ENCODE measurements around the gene CLDN2.

Gene CLDN2

DNA sequence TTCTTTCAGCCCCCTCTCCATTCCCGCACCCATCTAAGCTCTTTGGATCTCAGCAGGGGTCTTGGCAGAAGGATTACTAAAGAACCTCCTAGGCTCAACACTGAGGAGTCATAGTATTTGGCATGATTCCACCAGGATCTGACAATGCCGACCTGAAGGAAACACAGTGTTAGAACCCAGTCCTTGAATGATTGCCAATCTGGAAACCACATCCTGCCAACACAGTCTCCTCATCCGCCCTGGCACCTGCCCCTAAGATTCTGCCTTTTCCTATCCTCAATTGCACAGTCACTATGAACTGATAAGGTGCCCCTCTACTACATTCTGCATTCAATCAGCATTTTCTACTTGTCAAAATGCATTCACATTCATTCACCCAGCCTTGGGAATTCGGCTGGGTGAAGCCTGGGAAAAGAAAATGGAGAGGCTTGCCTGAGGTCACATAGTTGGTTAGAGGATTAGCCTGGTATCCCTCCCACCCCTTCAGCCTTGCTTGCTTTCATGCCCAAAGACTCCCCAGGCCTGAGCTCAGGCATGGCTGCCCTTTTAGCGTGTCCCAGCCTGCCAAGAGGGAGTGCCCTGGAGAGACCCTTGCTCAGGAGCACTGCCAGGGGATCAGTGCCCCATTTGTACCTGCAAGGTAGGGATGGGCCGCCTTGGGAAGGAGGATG lies 2.2 kb upstream of the CLDN2 start:
- Histone ChIP-seq H3K4me1 (ENCODE audit: control insufficient read depth in 1 of 2, insufficient read depth in 2 of 2, low read length in 2 of 2) (peaks cover 6 to 18% of the 10 kb centered on the region in 2 donors), H3K9me3 (ENCODE audit: control insufficient read depth in 1 of 2, low read length in 2 of 2) (no peaks in the 10 kb centered on the region), H3K9ac (ENCODE audit: low read depth in 1 of 2, low read length in 2 of 2) (no peak overlapping the region), H3K4me3 (ENCODE audit: low read depth in 1 of 2, low read length in 2 of 2) (no peak overlapping the region), H3K27me3 (ENCODE audit: control insufficient read depth in 1 of 2, insufficient read depth in 2 of 2, low read length in 2 of 2) (no peaks in the 10 kb centered on the region), H3K36me3 (ENCODE audit: control insufficient read depth in 1 of 2, insufficient read depth in 2 of 2, low read length in 2 of 2) (no peaks in the 10 kb centered on the region), H3K27ac (ENCODE audit: low read depth, low read length) (no peak overlapping the region)

DNA sequence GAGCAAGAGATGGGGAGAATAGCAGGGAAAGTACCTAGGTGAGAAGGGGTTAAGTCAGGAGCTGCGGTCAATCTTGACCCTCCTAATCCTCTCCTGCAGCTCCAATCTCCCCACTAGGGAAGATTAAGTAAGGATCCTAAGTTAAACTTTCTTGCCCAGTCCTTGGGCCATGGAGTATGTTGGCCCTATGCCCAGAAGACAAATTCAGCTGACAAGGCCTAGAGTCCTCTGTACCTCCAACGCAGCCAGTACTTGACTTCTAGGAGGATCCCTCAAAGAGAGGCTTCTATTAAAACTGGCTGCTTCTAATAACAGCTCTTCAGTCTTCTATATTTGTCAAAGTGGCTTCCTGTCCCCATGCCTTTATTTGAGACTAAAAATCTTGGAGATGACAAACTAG lies 1.4 kb downstream of the CLDN2 start:
- peaks cover 6 to 11% of the 10 kb centered on the region in 2 donors for H3K4me1 ChIP-seq (ENCODE audit: control insufficient read depth in 1 of 2, insufficient read depth in 2 of 2, low read length in 2 of 2)
- no peaks in the 10 kb centered on the region for H3K27me3 ChIP-seq (ENCODE audit: control insufficient read depth in 1 of 2, insufficient read depth in 2 of 2, low read length in 2 of 2)
- H3K4me3 ChIP-seq (ENCODE audit: low read depth in 1 of 2, low read length in 2 of 2) = no peak overlapping the region
- no peak overlapping the region for H3K9ac ChIP-seq (ENCODE audit: low read depth in 1 of 2, low read length in 2 of 2)
- H3K27ac ChIP-seq (ENCODE audit: low read depth, low read length) = no peak overlapping the region
- H3K36me3 ChIP-seq (ENCODE audit: control insufficient read depth in 1 of 2, insufficient read depth in 2 of 2, low read length in 2 of 2) = no peaks in the 10 kb centered on the region
- H3K9me3 ChIP-seq (ENCODE audit: control insufficient read depth in 1 of 2, low read length in 2 of 2) = no peaks in the 10 kb centered on the region

- Histone ChIP-seq H3K27ac (ENCODE audit: low read depth, low read length) (no peak overlapping the region), H3K4me3 (ENCODE audit: low read depth in 1 of 2, low read length in 2 of 2) (no peak overlapping the region), H3K36me3 (ENCODE audit: control insufficient read depth in 1 of 2, insufficient read depth in 2 of 2, low read length in 2 of 2) (no peaks in the 10 kb centered on the region), H3K27me3 (ENCODE audit: control insufficient read depth in 1 of 2, insufficient read depth in 2 of 2, low read length in 2 of 2) (no peaks in the 10 kb centered on the region), H3K4me1 (ENCODE audit: control insufficient read depth in 1 of 2, insufficient read depth in 2 of 2, low read length in 2 of 2) (peaks cover 9 to 27% of the 10 kb centered on the region in 2 donors), H3K9me3 (ENCODE audit: control insufficient read depth in 1 of 2, low read length in 2 of 2) (no peaks in the 10 kb centered on the region), H3K9ac (ENCODE audit: low read depth in 1 of 2, low read length in 2 of 2) (no peak overlapping the region)
Measured at GRCh38 chrX:106927023-106927422, 6.8 kb downstream of the CLDN2 start.

DNA sequence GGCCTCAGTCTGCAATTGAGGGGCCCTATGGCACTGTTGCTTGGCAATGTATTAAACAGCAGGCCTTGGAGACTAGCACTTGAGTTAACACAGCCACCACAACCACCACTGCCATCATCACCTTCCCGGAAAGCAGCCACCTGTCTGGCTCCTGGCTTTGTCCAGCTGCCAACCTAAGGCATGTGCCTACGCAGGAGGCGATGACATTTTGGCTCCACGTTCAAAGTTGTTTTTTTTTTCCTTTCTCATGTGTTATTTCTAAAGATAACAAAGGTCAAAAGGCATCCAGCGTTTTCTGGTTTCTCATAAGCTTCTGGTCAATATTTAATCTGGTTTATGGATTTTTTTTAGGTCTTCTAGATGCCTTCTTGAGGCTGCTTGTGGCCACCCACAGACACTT lies 7.5 kb downstream of the CLDN2 start:
- Histone ChIP-seq H3K27me3 (ENCODE audit: control insufficient read depth in 1 of 2, insufficient read depth in 2 of 2, low read length in 2 of 2) (no peaks in the 10 kb centered on the region), H3K4me1 (ENCODE audit: control insufficient read depth in 1 of 2, insufficient read depth in 2 of 2, low read length in 2 of 2) (peaks cover 14 to 30% of the 10 kb centered on the region in 2 donors), H3K27ac (ENCODE audit: low read depth, low read length) (no peak overlapping the region), H3K9ac (ENCODE audit: low read depth in 1 of 2, low read length in 2 of 2) (no peak overlapping the region), H3K36me3 (ENCODE audit: control insufficient read depth in 1 of 2, insufficient read depth in 2 of 2, low read length in 2 of 2) (no peaks in the 10 kb centered on the region), H3K4me3 (ENCODE audit: low read depth in 1 of 2, low read length in 2 of 2) (peak overlapping the region in 1 of 2 donors; percentile 8), H3K9me3 (ENCODE audit: control insufficient read depth in 1 of 2, low read length in 2 of 2) (no peaks in the 10 kb centered on the region)

- Histone ChIP-seq H3K9ac (ENCODE audit: low read depth in 1 of 2, low read length in 2 of 2) (no peak overlapping the region), H3K4me1 (ENCODE audit: control insufficient read depth in 1 of 2, insufficient read depth in 2 of 2, low read length in 2 of 2) (peaks cover 19 to 35% of the 10 kb centered on the region in 2 donors), H3K36me3 (ENCODE audit: control insufficient read depth in 1 of 2, insufficient read depth in 2 of 2, low read length in 2 of 2) (no peaks in the 10 kb centered on the region), H3K9me3 (ENCODE audit: control insufficient read depth in 1 of 2, low read length in 2 of 2) (no peaks in the 10 kb centered on the region), H3K27me3 (ENCODE audit: control insufficient read depth in 1 of 2, insufficient read depth in 2 of 2, low read length in 2 of 2) (no peaks in the 10 kb centered on the region), H3K4me3 (ENCODE audit: low read depth in 1 of 2, low read length in 2 of 2) (peak overlapping the region in 1 of 2 donors; percentile 8), H3K27ac (ENCODE audit: low read depth, low read length) (no peak overlapping the region)
Measured at GRCh38 chrX:106928227-106928626, 8.0 kb downstream of the CLDN2 start.

GRCh38 chrX:106931831-106932491 lies 11.8 kb downstream of the CLDN2 start:
- H3K27ac ChIP-seq (ENCODE audit: low read depth, low read length) = peak overlapping the region; percentile 33
- no peaks in the 10 kb centered on the region for H3K27me3 ChIP-seq (ENCODE audit: control insufficient read depth in 1 of 2, insufficient read depth in 2 of 2, low read length in 2 of 2)
- no peaks in the 10 kb centered on the region for H3K9me3 ChIP-seq (ENCODE audit: control insufficient read depth in 1 of 2, low read length in 2 of 2)
- H3K4me3 ChIP-seq (ENCODE audit: low read depth in 1 of 2, low read length in 2 of 2) = no peak overlapping the region
- H3K4me1 ChIP-seq (ENCODE audit: control insufficient read depth in 1 of 2, insufficient read depth in 2 of 2, low read length in 2 of 2) = peaks cover 26 to 37% of the 10 kb centered on the region in 2 donors
- H3K36me3 ChIP-seq (ENCODE audit: control insufficient read depth in 1 of 2, insufficient read depth in 2 of 2, low read length in 2 of 2) = no peaks in the 10 kb centered on the region
- no peak overlapping the region for H3K9ac ChIP-seq (ENCODE audit: low read depth in 1 of 2, low read length in 2 of 2)

GRCh38 chrX:106932492-106932923 lies 12.3 kb downstream of the CLDN2 start:
- Histone ChIP-seq H3K36me3 (ENCODE audit: control insufficient read depth in 1 of 2, insufficient read depth in 2 of 2, low read length in 2 of 2) (no peaks in the 10 kb centered on the region), H3K9ac (ENCODE audit: low read depth in 1 of 2, low read length in 2 of 2) (no peak overlapping the region), H3K27me3 (ENCODE audit: control insufficient read depth in 1 of 2, insufficient read depth in 2 of 2, low read length in 2 of 2) (no peaks in the 10 kb centered on the region), H3K4me1 (ENCODE audit: control insufficient read depth in 1 of 2, insufficient read depth in 2 of 2, low read length in 2 of 2) (peaks cover 26 to 32% of the 10 kb centered on the region in 2 donors), H3K4me3 (ENCODE audit: low read depth in 1 of 2, low read length in 2 of 2) (peak overlapping the region in 1 of 2 donors; percentile 16), H3K27ac (ENCODE audit: low read depth, low read length) (peak overlapping the region; percentile 33), H3K9me3 (ENCODE audit: control insufficient read depth in 1 of 2, low read length in 2 of 2) (no peaks in the 10 kb centered on the region)

DNA sequence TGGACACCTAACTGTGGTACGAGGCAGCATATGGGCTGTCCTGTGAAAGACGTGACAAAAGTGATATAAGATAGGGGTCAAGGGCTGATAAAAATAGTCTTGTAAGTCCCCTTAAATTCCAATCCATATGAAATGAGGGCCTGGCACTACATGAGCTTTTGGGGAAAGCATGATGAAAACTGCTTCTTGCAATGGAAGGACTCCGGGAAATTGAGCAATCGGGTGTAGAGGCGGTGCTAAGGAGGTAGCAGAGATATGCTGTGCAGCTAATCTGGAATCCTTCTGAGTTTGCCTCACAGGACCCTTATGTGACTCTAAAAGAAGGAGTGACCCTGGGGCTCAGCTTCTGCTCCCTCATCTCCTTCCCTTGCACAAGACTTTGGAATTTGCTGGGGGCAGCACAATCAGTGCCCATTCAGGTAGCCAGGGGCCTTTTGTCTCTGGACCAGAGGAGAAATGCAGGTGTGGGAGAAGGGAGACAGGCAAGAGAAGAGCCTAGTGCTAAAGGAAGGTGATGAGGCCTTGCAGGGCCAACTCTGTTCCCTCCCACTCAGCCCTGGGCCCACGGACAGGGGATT lies 12.8 kb downstream of the CLDN2 start:
- Histone ChIP-seq H3K9ac (ENCODE audit: low read depth in 1 of 2, low read length in 2 of 2) (no peak overlapping the region), H3K27ac (ENCODE audit: low read depth, low read length) (no peak overlapping the region)

GRCh38 chrX:106933538-106933961 lies 13.3 kb downstream of the CLDN2 start:
- no peaks in the 10 kb centered on the region for H3K36me3 ChIP-seq (ENCODE audit: control insufficient read depth in 1 of 2, insufficient read depth in 2 of 2, low read length in 2 of 2)
- no peak overlapping the region for H3K27ac ChIP-seq (ENCODE audit: low read depth, low read length)

More for the DNA sequence above, 12.8 kb downstream of the CLDN2 start:
- H3K4me1 ChIP-seq (ENCODE audit: control insufficient read depth in 1 of 2, insufficient read depth in 2 of 2, low read length in 2 of 2) = peaks cover 26 to 30% of the 10 kb centered on the region in 2 donors
- H3K4me3 ChIP-seq (ENCODE audit: low read depth in 1 of 2, low read length in 2 of 2) = peak overlapping the region in 1 of 2 donors; percentile 16
- H3K9me3 ChIP-seq (ENCODE audit: control insufficient read depth in 1 of 2, low read length in 2 of 2) = no peaks in the 10 kb centered on the region
- no peaks in the 10 kb centered on the region for H3K36me3 ChIP-seq (ENCODE audit: control insufficient read depth in 1 of 2, insufficient read depth in 2 of 2, low read length in 2 of 2)
- no peaks in the 10 kb centered on the region for H3K27me3 ChIP-seq (ENCODE audit: control insufficient read depth in 1 of 2, insufficient read depth in 2 of 2, low read length in 2 of 2)

GRCh38 chrX:106935175-106935574 lies 15.0 kb downstream of the CLDN2 start:
- no peak overlapping the region for H3K27ac ChIP-seq (ENCODE audit: low read depth, low read length)
- no peak overlapping the region for H3K4me3 ChIP-seq (ENCODE audit: low read depth in 1 of 2, low read length in 2 of 2)
- H3K9ac ChIP-seq (ENCODE audit: low read depth in 1 of 2, low read length in 2 of 2) = no peak overlapping the region
- no peaks in the 10 kb centered on the region for H3K36me3 ChIP-seq (ENCODE audit: control insufficient read depth in 1 of 2, insufficient read depth in 2 of 2, low read length in 2 of 2)
- peaks cover 23 to 26% of the 10 kb centered on the region in 2 donors for H3K4me1 ChIP-seq (ENCODE audit: control insufficient read depth in 1 of 2, insufficient read depth in 2 of 2, low read length in 2 of 2)
- H3K9me3 ChIP-seq (ENCODE audit: control insufficient read depth in 1 of 2, low read length in 2 of 2) = no peaks in the 10 kb centered on the region
- H3K27me3 ChIP-seq (ENCODE audit: control insufficient read depth in 1 of 2, insufficient read depth in 2 of 2, low read length in 2 of 2) = no peaks in the 10 kb centered on the region

More at GRCh38 chrX:106933538-106933961, 13.3 kb downstream of the CLDN2 start:
- H3K9ac ChIP-seq (ENCODE audit: low read depth in 1 of 2, low read length in 2 of 2) = no peak overlapping the region
- no peak overlapping the region for H3K4me3 ChIP-seq (ENCODE audit: low read depth in 1 of 2, low read length in 2 of 2)
- no peaks in the 10 kb centered on the region for H3K27me3 ChIP-seq (ENCODE audit: control insufficient read depth in 1 of 2, insufficient read depth in 2 of 2, low read length in 2 of 2)
- peaks cover 25 to 26% of the 10 kb centered on the region in 2 donors for H3K4me1 ChIP-seq (ENCODE audit: control insufficient read depth in 1 of 2, insufficient read depth in 2 of 2, low read length in 2 of 2)
- no peaks in the 10 kb centered on the region for H3K9me3 ChIP-seq (ENCODE audit: control insufficient read depth in 1 of 2, low read length in 2 of 2)
